Esophagus squamous epithelium (tissue), 5 donors: ENCODE results near the gene ACAA2. TPM values are rescaled to one million over a fixed set of nuclear protein-coding genes. Genes with fewer than 3 reads are reported as not detected.

Experiments used
- DNase-seq: peaks from one replicate; lab custom pipeline; 2025; lab: John Stamatoyannopoulos, UW
- H3K27ac ChIP-seq, 4 donors: fragments of 200-600 bp; sonication (generic); one replicate each; pipeline ENCODE4 v1.5.1; 2016 to 2019; ENCODE audit warnings: mild to moderate bottlenecking in 1 of 4
- H3K27me3 ChIP-seq, 4 donors: fragments of 200-600 bp; sonication (generic); 1 replicate in 3 of 4; 2 replicates in 1 of 4; pipeline versions ENCODE4 v1.5.1 to v1.6.0; 2017 to 2021; ENCODE audit warnings: antibody characterized with exemption in 1 of 4
- H3K36me3 ChIP-seq, 3 donors: fragments of 200-600 bp; sonication (generic); one replicate each; pipeline ENCODE4 v1.5.1; 2016 to 2019
- H3K4me1 ChIP-seq, 3 donors: fragments of 200-600 bp; sonication (generic); one replicate each; pipeline ENCODE4 v1.5.1; 2017 to 2019
- H3K4me3 ChIP-seq, 4 donors: fragments of 200-600 bp; sonication (generic); 1 replicate in 3 of 4; 2 replicates in 1 of 4; pipeline ENCODE4 v1.5.1; 2016 to 2019; ENCODE audit warnings: mild to moderate bottlenecking in 2 of 4, moderate library complexity in 1 of 4
- H3K9me3 ChIP-seq, 3 donors: fragments of 200-600 bp; sonication (generic); one replicate each; pipeline ENCODE4 v1.5.1; 2016 to 2019
- CTCF ChIP-seq, 6 experiments: fragments of 450-650 bp in 4 of 6; fragments of 200-600 bp in 2 of 6; sonication (generic) in 2 of 6; IDR thresholded peaks; one replicate each; pipeline ENCODE4 v1.5.1; 2016 to 2019; ENCODE audit warnings: antibody characterized with exemption in 6 of 6, mild to moderate bottlenecking in 4 of 6, moderate library complexity in 4 of 6
- POLR2A ChIP-seq, 4 donors: fragments of 450-650 bp; IDR thresholded peaks; one replicate each; pipeline ENCODE4 v1.6.1; 2017; ENCODE audit warnings: antibody characterized with exemption in 4 of 4, mild to moderate bottlenecking in 4 of 4, moderate library complexity in 3 of 4
- WGBS, 2 donors: methylation state at CpG; one replicate each; pipeline ENCODE4 v1.1.5; 2018; 5-methylcytosine and 5-hydroxymethylcytosine counted together
- intact Hi-C: fragments of 100-400 bp; cut with DNase I; formaldehyde crosslinking; loops from one replicate; pipeline ENCODE4 v1.15.0; 2022
- total RNA-seq, 4 donors: library from RNA; depleted of rRNA; stranded (reverse); fragments of >200 nt; gene quantifications; one replicate each; pipeline ENCODE4 v1.1.0, GENCODE V29; 2016
- donor health status: DM: yes; HTN: yes; CAD: no.

The ACAA2 gene
- total RNA-seq, 4 donors from 2014 or later = 6.8 to 43.6 (median 15.9) TPM

- Histone ChIP-seq H3K9me3 (peaks cover 0 to 10% (median 0%) of the 10 kb centered on the region in 3 donors), H3K4me1 (no peaks in the 10 kb centered on the region), H3K27ac (no peak overlapping the region), H3K36me3 (peaks cover 0 to 36% (median 3%) of the 10 kb centered on the region in 3 donors), H3K27me3 (no peaks in the 10 kb centered on the region), H3K4me3 (no peak overlapping the region)
- no peak for TF ChIP-seq CTCF (IDR thresholded peaks at IDR 0.05)
- no peak for TF ChIP-seq POLR2A (IDR thresholded peaks at IDR 0.05)
- DNase-seq = no peak
- WGBS, 2 donors = 52 to 100% methylated on average over 1 to 3 of the region's 8 CpGs
- intact Hi-C loops = no loop called here
Observed at GRCh38 chr18:49778826-49779465, 34.4 kb downstream of the ACAA2 start.

GRCh38 chr18:49769047-49769728 lies 44.1 kb downstream of the ACAA2 start:
- Histone ChIP-seq H3K9me3 (no peaks in the 10 kb centered on the region), H3K27me3 (no peaks in the 10 kb centered on the region), H3K4me1 (no peaks in the 10 kb centered on the region), H3K36me3 (no peaks in the 10 kb centered on the region), H3K4me3 (no peak overlapping the region), H3K27ac (no peak overlapping the region)
- WGBS, 2 donors = 65 to 80% methylated on average over 1 of the region's 1 CpG
- intact Hi-C loops = loop anchor here (10.0 kb wide), 1 partner anchor 204 kb away; the partner anchor contains the start of gene LIPG
- TF ChIP-seq CTCF (IDR thresholded peaks at IDR 0.05) (no peak), POLR2A (IDR thresholded peaks at IDR 0.05) (no peak)
- DNase-seq = no peak

- no peaks in the 10 kb centered on the region for H3K36me3 ChIP-seq
- no peak overlapping the region for H3K27ac ChIP-seq
- TF ChIP-seq CTCF (IDR thresholded peaks at IDR 0.05) (peak in 5 of 6 experiments; percentile 23 to 57 (median 29)), POLR2A (IDR thresholded peaks at IDR 0.05) (no peak)
- no peak overlapping the region for H3K4me3 ChIP-seq
- intact Hi-C loops = loop anchor here (10.0 kb wide), 1 partner anchor 203 kb away; the partner anchor contains the start of gene LIPG
- H3K9me3 ChIP-seq = no peaks in the 10 kb centered on the region
- DNase-seq = no peak
- H3K27me3 ChIP-seq = no peaks in the 10 kb centered on the region
- WGBS, 2 donors = 19 to 27% methylated on average over 5 of the region's 5 CpGs
- no peaks in the 10 kb centered on the region for H3K4me1 ChIP-seq
Observed at GRCh38 chr18:49768051-49768391, 45.3 kb downstream of the ACAA2 start.

GRCh38 chr18:49767111-49768050 lies 46.0 kb downstream of the ACAA2 start:
- intact Hi-C loops = loop anchor here (10.0 kb wide), 1 partner anchor 203 kb away; the partner anchor contains the start of gene LIPG
- no peak overlapping the region for H3K27ac ChIP-seq
- H3K27me3 ChIP-seq = no peaks in the 10 kb centered on the region
- no peaks in the 10 kb centered on the region for H3K36me3 ChIP-seq
- H3K9me3 ChIP-seq = no peaks in the 10 kb centered on the region
- H3K4me3 ChIP-seq = no peak overlapping the region
- TF ChIP-seq POLR2A (IDR thresholded peaks at IDR 0.05) (no peak), CTCF (IDR thresholded peaks at IDR 0.05) (no peak)
- H3K4me1 ChIP-seq = no peaks in the 10 kb centered on the region
- DNase-seq = no peak
- 54 to 84% methylated on average over 9 to 11 of the region's 11 CpGs for WGBS, 2 donors
